Measurements from ENCODE around the gene ZBTB45. TPM values are rescaled to one million over a fixed set of nuclear protein-coding genes. Genes with fewer than 3 reads are reported as not detected.

ZBTB45 gene
- total and polyA plus RNA-seq, 7 donors, result 6.2 to 13.0 (median 9.8) TPM

DNA sequence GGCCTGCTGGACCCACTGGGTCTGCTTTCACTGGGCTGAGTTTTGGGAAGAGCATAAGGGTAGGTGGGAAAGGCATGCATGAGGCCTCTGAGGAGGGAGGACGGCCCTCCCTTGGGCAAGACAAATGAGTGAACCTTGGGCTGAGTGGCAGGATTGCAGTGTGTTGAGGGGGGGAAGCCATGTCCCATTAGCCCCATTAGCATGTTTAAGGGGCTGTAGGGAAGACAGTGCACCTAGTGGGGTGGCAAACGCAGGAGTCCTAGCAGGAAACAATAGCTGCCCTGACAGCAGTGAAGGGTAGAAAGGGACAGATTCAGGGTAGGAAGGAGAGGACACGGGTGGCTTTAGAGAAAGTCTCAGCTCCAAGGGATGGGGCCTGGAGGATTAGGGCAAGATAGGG, 3.1 kb upstream of the ZBTB45 start:
- no peak overlapping the region for H3K4me3 ChIP-seq
- no peaks in the 10 kb centered on the region for H3K36me3 ChIP-seq (ENCODE audit: insufficient read depth in 1 of 2, low read depth in 1 of 2)
- no peak overlapping the region for H3K27ac ChIP-seq
- ATAC-seq (no peak), DNase-seq (no peak)
- no peaks in the 10 kb centered on the region for H3K9me3 ChIP-seq
- TF ChIP-seq, protein P1, sequence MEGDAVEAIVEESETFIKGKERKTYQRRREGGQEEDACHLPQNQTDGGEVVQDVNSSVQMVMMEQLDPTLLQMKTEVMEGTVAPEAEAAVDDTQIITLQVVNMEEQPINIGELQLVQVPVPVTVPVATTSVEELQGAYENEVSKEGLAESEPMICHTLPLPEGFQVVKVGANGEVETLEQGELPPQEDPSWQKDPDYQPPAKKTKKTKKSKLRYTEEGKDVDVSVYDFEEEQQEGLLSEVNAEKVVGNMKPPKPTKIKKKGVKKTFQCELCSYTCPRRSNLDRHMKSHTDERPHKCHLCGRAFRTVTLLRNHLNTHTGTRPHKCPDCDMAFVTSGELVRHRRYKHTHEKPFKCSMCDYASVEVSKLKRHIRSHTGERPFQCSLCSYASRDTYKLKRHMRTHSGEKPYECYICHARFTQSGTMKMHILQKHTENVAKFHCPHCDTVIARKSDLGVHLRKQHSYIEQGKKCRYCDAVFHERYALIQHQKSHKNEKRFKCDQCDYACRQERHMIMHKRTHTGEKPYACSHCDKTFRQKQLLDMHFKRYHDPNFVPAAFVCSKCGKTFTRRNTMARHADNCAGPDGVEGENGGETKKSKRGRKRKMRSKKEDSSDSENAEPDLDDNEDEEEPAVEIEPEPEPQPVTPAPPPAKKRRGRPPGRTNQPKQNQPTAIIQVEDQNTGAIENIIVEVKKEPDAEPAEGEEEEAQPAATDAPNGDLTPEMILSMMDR (IDR thresholded peaks at IDR 0.05), result no peak
- 78 to 85% (median 80%) methylated on average over 3 of the region's 3 CpGs for WGBS, 3 donors
- intact Hi-C loops (cut with DNase I), result no loop called here
- no peaks in the 10 kb centered on the region for H3K27me3 ChIP-seq (ENCODE audit: insufficient read depth in 3 of 3, low read length in 2 of 3)
- H3K4me1 ChIP-seq, result peaks cover 17% of the 10 kb centered on the region

DNA sequence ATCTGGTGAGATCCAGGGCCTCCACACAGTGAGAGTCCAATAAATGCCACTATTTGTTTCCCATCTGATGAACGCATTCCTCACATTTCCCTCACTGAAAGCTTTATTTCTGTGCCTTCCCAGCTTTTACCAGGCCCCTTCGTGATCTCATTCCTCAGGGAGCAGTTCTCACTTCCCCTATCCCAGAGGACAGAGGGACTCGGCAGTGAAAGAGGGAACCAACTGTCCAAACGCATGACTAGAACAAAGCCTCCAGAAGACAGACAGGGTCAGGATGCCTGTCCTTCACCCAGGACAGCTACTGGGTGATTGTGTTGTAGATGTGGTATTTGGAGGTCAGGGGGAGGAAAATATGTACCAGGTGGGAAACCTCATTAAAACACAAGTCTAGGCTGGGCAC, 2.0 kb upstream of the ZBTB45 start:
- TF ChIP-seq, protein P1 (IDR thresholded peaks at IDR 0.05), result no peak
- H3K27ac ChIP-seq, result peak overlapping the region; percentile 6
- no peaks in the 10 kb centered on the region for H3K27me3 ChIP-seq (ENCODE audit: insufficient read depth in 3 of 3, low read length in 2 of 3)
- H3K9me3 ChIP-seq, result no peaks in the 10 kb centered on the region
- no peak for ATAC-seq
- no peak overlapping the region for H3K4me3 ChIP-seq
- DNase-seq, result no peak
- WGBS, 3 donors, result 45 to 50% (median 46%) methylated on average over 4 of the region's 4 CpGs
- intact Hi-C loops (cut with DNase I), result loop anchor here in 1 of 2 donors (2.0 kb wide), 1 partner anchor 21 kb away; no protein-coding TSS in a partner anchor
- peaks cover 17% of the 10 kb centered on the region for H3K4me1 ChIP-seq
- peaks cover 0 to 9% of the 10 kb centered on the region in 2 donors for H3K36me3 ChIP-seq (ENCODE audit: insufficient read depth in 1 of 2, low read depth in 1 of 2)

DNA sequence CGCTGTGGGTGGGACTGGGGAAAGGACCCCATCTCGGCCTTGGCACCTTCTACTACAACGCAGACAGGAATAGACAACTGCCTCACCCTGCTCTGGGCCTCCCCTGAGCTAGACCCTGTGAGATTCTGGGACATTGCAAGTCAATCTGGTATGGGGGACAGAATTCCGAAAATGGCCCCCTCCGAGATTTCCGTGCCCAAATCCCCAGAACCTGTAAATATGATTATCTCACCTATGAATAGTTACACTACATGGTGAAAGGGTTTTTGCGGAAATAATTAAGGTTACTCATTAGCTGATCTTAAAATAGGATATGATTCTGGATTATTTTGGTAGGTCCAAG, 618 bp upstream of the ZBTB45 start:
- TF ChIP-seq, protein P1 (IDR thresholded peaks at IDR 0.05), result no peak
- no peaks in the 10 kb centered on the region for H3K27me3 ChIP-seq (ENCODE audit: insufficient read depth in 3 of 3, low read length in 2 of 3)
- intact Hi-C loops (cut with DNase I), result loop anchor here in 1 of 2 donors (2.0 kb wide), 1 partner anchor 23 kb away; no protein-coding TSS in a partner anchor
- peaks cover 0 to 20% of the 10 kb centered on the region in 2 donors for H3K36me3 ChIP-seq (ENCODE audit: insufficient read depth in 1 of 2, low read depth in 1 of 2)
- peaks cover 27% of the 10 kb centered on the region for H3K4me1 ChIP-seq
- 4 to 9% (median 7%) methylated on average over 7 of the region's 7 CpGs for WGBS, 3 donors
- H3K4me3 ChIP-seq, result peak overlapping the region; percentile 98
- peak overlapping the region; percentile 97 for H3K27ac ChIP-seq
- peak in 2 of 4 donors; percentile 24 to 39 for ATAC-seq
- no peak for DNase-seq
- no peaks in the 10 kb centered on the region for H3K9me3 ChIP-seq

DNA sequence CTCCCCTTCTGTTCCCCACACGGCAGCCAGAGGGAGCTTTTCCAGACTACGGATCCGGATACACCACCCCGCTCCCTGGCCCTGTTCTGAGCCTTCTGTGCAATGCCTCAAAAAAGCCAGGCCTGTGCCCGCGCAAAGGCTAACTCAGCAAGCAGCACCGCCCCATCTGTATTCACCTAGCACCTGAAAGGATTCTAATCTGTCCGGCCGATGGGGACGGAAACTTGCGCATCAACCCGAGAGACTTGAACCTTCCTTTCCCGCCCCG, 589 bp downstream of the ZBTB45 start:
- peak; percentile 68 to 82 for DNase-seq
- Histone ChIP-seq H3K9me3 (no peaks in the 10 kb centered on the region), H3K4me3 (peak overlapping the region; percentile 98), H3K4me1 (peaks cover 33% of the 10 kb centered on the region), H3K36me3 (ENCODE audit: insufficient read depth in 1 of 2, low read depth in 1 of 2) (peaks cover 0 to 20% of the 10 kb centered on the region in 2 donors), H3K27me3 (ENCODE audit: insufficient read depth in 3 of 3, low read length in 2 of 3) (no peaks in the 10 kb centered on the region), H3K27ac (peak overlapping the region; percentile 97)
- WGBS, 3 donors, result 0 to 1% (median 1%) methylated on average over 14 of the region's 14 CpGs
- intact Hi-C loops (cut with DNase I), result no loop called here
- ATAC-seq, result peak; percentile 44 to 61 (median 54)
- TF ChIP-seq, protein P1 (IDR thresholded peaks at IDR 0.05), result peak; percentile 48
